UCSD-AML1 (cell line): Measurements from ENCODE around the gene IL3RA.
"Not testable (repeated sequence)": the region's sequence is repeated elsewhere in the genome, so short reads cannot be mapped to it uniquely, and the experiment has no call there.

Experiments
- DNase-seq: peaks from one replicate; lab custom pipeline; 2025; ENCODE audit not compliant: unreplicated experiment; lab: John Stamatoyannopoulos, UW

IL3RA gene

DNA sequence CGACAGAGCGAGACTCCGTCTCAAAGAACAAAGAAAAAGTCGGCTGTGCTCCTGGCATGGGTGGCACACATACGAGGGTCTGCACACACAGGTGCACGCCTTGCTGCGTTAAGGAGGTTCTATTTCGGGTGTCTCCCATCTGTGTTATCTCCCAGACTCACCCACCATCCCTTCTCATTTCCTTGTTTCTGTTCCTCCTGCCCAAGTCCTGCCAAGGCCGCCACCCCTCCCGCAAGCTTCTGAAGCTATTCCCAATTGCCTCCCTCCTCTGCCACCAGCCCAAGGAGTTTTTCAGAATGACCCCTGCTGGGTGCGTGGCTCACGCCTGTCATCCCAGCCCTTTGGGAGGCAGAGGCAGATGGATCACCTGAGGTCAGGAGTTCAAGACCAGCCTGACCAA lies 6.0 kb upstream of the IL3RA start:
- DNase-seq: no peak

DNA sequence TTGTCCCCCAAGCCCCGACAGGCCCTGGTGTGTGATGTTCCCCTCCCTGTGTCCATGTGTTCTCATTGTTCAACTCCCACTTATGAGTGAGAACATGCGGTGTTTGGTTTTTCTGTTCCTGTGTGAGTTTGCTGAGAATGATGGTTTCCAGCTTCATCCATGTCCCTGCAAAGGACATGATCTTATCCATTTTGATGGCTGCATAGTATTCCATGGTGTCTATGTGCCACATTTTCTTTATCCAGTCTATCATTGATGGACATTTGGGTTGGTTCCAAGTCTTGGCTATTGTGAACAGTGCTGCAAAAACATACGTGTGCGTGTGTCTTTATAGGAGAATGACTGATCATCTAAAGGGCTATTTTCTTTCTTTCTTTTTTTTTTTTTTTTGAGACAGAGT lies 4.2 kb upstream of the IL3RA start:
- not testable (repeated sequence) for DNase-seq

DNA sequence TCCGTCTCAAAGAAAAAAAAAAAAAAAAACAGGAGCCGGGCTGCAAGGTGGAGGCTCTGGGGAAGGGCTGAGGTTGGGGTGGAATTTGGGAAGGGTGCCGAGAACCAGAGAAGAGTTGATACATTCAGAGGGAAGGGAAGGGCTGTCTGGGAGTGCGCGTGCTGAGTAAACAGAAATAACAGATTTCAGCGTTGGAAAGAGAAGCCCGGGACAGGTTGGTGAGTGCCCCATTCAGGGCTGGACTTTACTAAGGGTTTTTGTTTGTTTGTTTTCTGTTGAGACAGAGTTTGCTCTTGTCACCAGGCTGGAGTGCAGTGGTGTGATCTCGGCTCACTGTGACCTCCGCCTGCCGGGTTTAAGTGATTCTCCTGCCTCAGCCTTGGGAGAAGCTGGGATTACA lies 1.7 kb upstream of the IL3RA start:
- no peak for DNase-seq

DNA sequence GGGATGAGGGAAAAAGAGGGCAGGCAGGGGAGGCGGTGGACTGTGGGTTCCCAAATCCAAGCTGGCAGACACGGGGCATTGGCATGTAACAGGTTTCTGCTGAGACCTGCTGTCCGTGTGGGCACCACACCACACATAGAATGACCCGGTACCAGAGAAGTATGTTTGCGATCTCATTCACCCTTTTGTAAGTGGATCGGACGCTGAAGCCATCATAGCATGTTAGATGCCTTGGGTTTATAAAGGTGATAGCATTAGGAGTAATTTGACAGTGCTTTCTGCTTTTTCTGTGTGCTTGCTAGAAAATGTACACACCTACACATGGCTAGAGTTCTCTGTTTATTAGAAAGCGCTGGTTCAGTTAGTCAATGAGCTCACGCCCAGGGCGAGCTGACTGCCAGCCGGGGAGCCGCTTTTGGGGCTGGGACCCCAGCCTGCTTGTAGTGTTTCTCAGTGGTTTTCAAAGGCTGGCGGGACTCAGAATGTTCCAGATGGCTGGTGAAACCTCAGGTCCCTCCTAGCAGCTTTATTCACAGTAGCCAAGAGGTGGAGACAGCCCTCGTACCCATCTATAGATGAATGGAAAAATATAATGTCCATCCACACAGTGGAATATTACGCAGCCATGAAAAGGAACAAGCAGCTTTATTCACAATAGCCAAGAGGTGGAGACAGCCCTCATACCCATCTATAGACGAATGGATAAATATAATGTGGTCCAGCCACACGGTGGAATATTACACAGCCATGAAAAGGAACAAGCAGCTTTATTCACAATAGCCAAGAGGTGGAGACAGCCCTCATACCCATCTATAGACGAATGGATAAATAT lies 579 bp downstream of the IL3RA start:
- no peak for DNase-seq

DNA sequence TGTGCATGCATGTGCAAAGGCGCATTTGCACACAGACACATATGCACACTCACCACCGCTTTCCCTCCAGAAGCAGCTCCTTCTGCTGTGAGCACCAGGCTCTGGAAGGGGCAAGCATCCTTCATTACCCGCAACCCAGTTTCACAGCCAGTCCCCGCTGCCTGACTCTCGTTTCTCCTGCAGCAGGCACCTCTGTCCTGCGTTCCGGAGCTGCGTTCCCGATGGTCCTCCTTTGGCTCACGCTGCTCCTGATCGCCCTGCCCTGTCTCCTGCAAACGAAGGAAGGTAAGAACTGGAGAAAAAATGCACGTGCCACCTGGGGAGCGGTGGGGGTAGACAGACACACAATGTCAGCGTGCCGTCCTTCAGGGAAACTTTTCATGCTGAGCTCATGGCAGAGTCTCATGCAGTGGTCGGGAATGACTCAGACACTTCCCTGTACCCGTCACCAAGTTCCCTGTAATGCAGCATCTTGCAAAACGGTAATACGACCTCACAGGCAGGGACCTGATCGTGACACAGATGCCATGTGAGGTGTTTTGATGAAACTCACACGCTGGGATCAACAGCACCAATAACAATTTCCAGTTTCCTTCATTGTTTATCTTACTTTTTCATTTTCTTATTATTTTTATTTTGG lies 5.1 kb downstream of the IL3RA start:
- no peak for DNase-seq

DNA sequence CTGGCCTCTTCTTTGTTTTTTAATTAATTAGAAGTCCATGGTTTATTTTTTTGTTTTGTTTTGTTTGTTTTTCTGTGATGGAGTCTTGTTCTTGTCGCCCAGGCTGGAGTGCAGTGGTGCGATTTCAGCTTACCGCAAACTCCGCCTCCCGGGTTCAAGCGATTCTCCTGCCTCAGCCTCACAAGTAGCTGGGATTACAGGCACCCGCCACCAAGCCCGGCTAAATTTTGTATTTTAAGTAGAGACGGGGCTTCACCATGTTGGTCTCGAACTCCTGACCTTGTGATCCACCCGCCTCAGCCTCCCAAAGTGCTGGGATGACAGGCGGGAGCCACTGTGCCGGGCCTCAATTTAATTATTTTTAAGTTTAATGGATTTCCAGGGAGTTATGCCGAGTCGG lies 13.0 kb downstream of the IL3RA start:
- not testable (repeated sequence) for DNase-seq

DNA sequence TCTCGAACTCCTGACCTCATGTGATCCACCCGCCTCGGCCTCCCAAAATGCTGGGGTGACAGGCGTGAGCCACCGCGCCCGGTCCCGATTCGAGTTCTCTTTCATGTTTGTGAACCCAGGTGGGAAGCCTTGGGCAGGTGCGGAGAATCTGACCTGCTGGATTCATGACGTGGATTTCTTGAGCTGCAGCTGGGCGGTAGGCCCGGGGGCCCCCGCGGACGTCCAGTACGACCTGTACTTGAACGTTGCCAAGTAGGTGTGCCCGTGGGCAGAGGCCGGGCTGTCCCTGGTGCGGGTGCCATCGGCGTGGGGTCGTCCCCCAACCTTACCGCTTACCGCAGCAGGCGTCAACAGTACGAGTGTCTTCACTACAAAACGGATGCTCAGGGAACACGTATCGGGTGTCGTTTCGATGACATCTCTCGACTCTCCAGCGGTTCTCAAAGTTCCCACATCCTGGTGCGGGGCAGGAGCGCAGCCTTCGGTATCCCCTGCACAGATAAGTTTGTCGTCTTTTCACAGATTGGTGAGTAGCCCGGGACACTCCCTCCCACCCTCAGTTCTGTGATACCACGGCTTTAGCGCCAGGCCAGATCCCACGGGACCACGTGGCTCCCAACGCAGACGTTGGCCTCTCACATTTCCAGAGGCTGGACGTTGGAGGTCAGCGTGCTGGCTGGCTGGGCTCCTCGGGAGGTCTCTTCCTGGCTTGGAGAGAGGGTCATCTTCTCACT lies 15.6 kb downstream of the IL3RA start:
- no peak for DNase-seq

DNA sequence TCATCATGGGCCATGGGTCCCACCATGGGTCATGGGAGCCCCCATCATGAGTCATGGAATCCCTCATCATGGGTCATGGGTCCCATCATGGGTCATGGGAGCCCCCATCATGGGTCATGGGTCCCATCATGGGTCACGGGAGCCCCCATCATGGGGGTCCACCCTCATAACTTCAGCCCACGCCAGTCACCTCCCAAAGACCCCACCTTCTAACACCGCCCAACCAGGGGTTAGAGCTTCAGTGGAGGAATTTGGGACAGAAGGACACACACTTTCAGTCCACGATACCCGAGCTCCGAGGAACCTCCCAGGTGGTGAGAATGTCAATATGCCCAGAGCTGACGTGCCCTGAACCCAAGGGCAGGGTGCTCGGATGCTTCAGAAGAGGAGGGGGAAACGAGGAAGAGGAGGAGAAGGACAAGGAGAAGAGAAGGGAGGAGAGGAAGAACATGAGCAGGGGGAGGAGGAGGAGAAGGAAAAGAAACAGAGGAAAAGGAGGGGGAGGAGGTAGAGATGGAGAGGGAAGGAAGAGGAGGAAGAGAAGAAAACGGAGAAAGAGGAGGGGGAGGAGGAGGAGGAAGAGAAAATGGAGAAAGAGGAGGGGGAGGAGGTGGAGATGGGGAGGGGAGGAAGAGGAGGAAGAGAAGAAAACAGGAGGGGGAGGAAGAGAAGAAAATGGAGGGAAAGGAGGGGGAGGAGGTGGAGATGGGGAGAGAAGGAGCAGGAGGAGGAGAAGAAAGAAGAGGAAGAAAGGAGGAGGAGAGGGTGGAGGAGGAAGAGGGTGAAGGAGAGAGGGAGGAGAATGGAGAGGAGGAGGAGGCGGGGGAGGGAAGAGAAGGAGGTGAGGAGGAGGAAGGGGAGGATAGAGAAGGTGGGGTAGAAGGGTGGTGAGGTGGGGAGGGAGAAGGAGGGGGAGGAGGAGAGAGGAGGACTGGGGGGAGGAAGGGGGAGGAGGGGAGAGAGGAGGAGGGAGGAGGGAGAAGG lies 17.7 kb downstream of the IL3RA start:
- DNase-seq: no peak

DNA sequence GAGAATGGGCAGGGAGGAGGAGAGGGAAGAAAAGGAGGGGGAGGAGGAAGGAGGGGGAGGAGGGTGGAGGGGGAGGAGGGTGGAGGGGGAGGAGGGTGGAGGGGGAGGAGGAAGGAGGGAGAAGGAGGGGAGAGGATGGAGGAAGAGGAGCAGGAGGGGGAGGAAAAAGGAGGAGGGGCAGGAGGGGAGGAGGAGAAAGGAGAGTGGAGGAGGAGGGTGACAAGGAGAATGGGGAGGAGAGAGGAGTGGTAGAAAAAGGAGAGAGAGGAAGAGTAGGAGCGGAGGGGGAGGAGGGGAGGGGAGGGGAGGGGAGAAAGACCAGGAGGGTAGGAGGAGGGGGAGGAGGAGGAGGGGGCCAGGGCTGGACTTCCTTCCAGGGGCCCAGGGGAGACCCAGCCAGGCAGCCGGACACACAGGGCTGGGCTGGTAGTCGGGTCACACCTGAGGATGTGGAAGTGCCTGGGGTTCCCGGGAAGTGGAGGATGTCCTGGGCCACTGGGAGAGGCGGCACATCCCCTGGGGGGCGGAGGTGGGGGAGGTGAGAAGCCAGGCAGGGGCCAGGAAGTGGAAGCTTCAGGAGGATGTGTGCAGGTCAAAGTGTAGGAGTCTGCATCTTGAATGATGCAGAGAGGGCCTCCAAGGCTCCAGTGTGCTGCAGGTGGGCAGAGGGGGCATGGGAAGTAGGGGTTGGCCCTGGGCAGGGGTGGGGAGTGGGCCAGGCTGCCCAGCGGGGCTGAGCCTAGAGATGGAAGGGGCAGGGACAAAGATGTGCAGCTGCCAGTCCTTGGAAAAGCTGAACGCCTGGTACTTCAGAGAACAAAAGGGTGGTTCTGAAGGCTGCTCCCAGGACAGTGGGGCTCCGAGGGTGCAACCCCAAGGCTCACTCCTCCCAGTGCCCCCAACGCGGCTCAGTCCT lies 18.8 kb downstream of the IL3RA start:
- peak; percentile 50 for DNase-seq

DNA sequence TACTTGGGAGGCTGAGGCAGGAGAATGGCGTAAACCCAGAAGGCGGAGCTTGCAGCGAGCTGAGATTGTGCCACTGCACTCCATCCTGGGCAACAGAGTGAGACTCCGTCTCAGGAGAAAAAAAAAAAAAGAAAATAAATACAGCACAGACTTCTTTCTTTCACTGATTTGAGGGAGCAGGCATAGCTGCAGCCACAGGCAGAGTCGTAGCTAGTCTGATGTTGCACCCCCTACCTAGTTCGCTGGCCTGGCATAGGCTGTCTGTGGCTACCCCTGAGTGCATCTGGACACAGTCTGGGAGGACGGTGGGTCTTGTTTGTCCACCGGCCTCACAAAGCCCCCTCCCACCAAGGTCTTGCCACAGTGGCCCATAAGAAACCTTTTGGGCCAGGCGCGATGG lies 21.4 kb downstream of the IL3RA start:
- DNase-seq: no peak

DNA sequence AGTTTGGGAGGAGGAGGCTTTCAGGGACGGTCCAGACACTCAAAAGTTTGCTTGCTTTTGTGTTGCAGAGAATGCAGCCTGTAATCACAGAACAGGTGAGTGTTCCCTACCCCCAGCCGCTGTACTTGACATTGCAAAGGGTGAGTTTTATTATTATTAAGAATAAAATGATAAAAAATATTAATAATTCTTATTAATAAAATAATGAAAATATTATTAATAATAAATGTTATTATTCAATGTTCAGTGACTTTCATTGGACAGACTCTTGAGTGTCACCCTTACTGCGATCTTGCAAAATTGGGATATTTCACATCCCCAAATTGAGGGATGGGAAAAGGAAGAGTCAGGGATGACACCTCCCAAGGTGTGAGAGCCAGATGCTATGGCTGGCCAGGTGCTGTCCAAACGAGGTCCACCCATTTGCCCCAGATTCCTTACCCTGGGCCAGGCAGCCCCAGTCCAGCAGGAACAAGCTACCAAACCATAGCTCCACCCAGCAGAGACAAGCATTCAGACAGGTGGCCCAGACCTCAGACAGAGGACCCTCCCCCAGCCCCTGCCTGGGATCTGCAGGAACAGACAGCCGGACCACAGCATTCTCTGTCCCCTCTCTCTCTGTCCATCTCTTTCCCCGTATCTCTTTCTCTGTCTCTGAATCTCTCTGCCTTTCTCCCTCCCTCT lies 22.4 kb downstream of the IL3RA start:
- DNase-seq: no peak

DNA sequence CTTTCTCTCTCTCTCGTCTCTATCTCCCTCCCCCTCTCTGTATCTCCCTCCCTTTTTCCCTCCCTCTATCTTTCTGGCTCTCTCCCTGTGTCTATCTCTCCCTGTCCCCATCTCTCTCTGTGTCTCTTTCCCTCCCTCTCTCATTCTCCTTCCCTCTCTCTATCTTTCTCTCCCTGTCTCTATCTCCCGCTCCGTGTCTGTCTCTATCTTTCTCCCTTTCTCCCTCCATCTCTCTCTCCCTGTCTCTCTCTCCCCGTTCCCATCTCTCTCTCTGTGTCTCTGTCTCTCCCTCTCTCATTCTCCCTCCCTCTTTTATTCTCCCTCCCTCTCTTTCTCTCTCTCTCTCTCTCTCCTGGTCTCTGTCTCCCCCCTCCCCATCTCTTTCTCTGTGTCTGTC lies 22.9 kb downstream of the IL3RA start:
- no peak for DNase-seq

DNA sequence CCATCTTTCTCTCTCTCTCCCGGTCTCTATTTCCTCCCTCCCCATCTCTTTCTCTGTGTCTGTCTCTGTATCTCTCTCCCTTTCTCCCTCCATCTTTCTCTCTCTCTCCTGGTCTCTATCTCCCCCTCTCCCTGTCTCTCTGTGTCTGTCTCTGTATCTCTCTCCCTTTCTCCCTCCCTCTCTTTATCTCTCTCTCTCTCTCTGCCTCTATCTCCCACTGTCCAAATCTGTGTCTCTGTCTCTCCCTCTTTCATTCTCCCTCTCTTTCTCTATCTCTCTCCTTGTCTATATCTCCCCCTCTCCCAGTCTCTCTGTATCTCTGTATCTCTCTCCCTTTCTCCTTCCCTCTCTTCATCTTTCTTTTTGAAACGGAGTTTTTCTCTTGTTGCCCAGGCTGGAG lies 23.6 kb downstream of the IL3RA start:
- no peak for DNase-seq

DNA sequence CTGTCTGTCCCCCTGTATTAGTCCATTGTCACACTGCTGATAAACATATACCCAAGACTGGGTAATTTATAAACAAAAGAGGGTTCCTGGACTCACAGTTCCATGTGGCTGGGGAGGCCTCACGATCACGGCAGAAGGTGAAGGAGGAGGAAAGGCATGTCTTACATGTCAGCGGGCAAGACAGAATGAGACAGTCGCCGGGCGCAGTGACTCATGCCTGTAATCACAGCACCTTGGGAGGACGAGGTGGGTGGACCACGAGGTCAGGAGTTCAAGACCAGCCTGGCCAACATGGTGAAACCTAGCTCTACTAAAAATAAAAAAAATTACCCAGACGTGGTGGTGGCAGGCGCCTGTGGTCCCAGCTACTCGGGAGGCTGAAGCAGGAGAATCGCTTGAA lies 24.7 kb downstream of the IL3RA start:
- no peak for DNase-seq

DNA sequence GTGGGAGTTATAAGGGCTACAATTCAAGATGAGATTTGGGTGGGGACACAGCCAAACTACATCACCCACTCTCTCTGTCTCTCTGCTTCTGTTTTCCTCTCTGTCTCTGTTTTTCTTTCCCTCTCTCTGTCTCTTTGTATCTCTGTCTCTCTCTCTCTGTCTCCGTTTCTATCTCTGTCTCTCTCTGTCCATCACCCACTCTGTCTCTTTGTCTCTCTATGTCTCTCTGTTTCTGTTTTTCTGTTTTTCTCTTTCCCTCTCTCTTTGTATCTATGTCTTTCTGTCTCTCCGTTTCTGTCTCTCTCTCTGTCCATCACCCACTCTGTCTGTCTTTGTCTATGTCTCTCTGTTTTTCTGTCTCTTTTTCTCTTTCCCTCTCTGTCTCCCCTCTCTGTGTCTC lies 25.3 kb downstream of the IL3RA start:
- DNase-seq: no peak

DNA sequence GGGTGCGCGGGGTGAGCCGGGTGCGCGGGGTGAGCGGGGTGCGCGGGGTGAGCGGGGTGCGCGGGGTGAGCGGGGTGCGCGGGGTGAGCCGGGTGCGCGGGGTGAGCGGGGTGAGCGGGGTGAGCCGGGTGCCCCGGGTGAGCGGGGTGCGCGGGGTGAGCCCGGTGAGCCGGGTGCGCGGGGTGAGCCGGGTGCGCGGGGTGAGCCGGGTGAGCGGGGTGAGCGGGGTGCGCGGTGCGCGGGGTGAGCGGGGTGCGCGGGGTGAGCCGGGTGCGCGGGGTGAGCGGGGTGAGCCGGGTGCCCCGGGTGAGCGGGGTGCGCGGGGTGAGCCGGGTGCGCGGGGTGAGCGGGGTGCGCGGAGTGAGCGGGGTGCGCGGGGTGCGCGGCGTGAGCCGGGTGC lies 29.8 kb downstream of the IL3RA start:
- not testable (repeated sequence) for DNase-seq

DNA sequence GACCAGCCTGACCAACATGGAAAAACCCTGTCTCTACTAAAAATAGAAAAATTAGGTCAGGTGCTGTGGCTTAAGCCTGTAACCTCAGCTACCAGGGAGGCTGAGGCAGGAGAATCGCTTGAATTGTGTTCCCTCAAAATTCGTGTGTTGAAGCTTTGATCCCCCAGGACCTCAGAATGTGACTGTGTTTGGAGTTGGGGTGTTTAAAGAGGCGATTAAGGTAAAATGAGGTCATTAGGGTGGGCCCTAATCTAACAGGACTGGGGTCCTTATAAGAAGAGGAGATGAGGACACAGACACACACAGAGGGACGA lies 31.8 kb downstream of the IL3RA start:
- no peak for DNase-seq

DNA sequence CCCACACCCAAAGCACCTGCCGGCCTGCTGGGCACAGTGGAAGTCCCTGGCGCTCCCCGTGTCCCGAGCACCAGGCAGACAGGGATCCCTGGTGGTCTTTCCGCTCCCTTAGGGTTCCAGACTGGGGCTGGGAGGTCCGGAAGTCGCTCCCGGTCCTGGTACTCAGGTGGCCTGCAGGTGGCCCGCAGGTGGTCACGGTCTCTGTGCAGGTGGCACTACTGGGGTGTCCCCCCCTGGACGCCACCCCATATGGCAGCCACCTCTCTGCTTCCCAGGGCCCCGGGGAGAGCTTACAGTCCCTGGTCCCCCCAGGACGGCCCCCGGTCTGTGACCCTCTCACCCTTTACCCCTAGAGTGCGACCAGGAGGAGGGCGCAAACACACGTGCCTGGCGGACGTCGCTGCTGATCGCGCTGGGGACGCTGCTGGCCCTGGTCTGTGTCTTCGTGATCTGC lies 41.7 kb downstream of the IL3RA start:
- DNase-seq: no peak

DNA sequence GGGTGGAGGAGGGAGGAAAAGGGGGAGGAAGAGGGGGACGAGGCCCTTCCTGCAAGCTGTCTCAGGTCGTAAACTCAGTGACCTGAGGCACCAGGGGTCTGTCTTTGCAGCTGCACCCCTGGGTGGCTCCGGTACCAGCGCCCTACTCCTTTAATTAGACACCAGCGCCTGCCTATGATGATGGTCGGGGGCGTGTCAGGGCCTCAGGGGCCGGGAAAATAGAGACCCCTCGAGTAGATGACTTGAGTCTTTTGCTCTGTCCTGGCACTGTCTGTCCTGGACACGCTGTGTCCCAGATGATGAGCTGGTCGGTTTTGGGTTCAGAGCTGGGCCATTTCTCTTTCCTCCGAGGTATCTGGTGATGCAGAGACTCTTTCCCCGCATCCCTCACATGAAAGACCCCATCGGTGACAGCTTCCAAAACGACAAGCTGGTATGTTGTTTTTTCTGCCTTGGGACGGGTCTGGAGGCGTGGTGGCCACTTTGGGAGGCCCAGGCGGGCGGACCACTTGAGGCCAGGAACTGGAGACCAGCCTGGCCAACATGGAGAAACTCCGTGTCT lies 44.2 kb downstream of the IL3RA start:
- no peak for DNase-seq
